HG03575 (cell line): ENCODE data around the gene THUMPD2.
"Not testable (repeated sequence)": the region's sequence is repeated elsewhere in the genome, so short reads cannot be mapped to it uniquely, and the experiment has no call there.

Experiments used
- ATAC-seq: cut with Tn5 transposase; IDR thresholded peaks from one replicate; pipeline ENCODE4 v1.9.1; 2021; ENCODE audit not compliant: unreplicated experiment, insufficient number of reproducible peaks, low FRiP score; ENCODE audit errors: extremely low read depth

THUMPD2 gene

DNA sequence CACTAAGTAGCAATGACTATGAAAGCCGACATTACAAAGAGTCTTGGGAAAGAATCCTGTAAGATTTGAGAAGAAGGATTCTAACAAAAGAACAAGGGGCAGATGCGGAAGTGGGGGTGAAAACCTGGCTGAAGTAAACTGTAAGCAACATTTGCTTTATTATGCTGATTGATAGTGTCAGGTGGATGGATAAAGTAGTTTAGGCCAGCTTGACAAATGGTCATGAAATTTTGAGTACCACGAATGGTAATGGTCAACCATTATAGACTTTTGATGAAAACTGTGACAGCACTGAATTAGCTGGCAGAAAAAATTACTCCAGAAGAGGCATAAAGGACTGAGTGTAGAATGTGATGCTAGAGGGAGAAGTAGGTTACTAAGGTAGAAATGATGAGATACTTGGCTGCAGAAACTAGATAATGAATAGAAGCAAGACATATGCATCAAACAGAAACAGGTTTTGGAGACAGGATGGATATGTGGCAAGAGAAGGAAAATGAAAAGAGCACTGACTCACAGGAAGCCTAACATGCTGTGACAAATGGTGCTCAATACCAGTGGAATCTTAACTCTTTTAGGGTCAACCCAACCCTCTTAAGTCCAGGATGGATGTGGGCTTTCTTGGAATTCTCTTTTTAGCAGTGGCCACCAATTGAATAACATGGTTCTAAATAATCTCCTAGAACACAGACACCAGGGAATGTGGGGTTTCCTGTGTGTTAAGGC, 6.8 kb downstream of the THUMPD2 start:
- ATAC-seq, result no peak

GRCh38 chr2:39762448-39762847, 16.6 kb downstream of the THUMPD2 start:
- no peak for ATAC-seq

DNA sequence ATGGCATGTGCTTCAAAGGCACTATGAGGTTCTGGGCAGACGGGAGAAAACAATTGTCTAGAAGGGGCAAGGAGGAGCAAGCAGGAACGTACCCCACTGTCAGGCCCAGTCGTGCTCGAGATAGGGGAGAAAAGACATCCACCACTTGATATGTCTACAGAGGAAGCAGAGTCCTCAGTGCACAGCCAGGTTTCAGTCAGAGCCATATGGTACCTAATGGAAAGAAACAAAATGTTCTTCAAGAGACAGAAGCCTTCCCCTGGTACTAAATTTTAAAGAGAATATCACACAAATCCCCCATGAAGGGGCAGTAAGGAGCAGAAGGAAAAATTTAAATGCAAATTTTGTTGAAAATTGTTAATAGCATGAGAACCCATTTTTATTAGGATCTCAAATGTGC, 21.9 kb downstream of the THUMPD2 start:
- ATAC-seq, result no peak

GRCh38 chr2:39755466-39755865, 23.6 kb downstream of the THUMPD2 start:
- ATAC-seq, result no peak

- ATAC-seq, result no peak
Observed at GRCh38 chr2:39743269-39743776, 35.7 kb downstream of the THUMPD2 start.

GRCh38 chr2:39741871-39742270, 37.2 kb downstream of the THUMPD2 start:
- no peak for ATAC-seq

DNA sequence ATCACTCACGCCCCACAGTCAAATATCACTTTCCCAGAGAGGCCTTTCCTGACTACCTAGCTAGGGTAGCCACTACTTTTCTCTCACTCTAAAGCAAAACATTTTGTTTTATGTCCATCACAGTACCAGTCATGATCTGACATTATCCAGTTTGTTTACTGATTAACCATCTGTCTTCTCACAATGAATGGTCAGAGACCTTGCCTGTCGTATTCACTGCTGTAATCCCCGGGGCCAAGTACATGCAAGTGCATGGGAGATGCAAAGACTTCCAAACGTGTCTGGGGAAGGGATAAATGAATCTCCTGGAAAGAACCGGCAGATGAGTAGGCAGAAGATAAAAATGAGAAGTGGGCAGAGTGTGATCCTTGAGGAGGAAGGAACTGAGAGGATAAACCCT, 39.7 kb downstream of the THUMPD2 start:
- ATAC-seq, result no peak

DNA sequence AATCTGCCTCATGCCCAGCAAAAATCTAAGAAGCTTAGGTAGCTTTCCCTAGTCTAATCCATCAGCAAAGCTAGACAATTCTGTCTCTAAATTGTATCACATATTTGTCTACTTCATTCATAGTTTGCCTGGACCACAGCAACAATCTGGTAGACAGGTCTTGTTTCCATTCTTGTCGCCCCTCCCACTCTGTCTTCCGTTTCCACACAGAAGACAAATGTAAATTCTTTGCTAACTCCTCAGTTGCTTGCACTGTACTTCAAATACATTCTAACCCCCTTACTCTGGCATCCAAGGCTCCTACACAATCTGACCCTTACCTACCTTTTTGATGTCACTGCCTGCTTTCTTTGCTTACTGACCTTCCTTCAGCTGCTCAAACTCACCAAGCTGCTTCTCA, 40.1 kb downstream of the THUMPD2 start:
- ATAC-seq, result no peak

DNA sequence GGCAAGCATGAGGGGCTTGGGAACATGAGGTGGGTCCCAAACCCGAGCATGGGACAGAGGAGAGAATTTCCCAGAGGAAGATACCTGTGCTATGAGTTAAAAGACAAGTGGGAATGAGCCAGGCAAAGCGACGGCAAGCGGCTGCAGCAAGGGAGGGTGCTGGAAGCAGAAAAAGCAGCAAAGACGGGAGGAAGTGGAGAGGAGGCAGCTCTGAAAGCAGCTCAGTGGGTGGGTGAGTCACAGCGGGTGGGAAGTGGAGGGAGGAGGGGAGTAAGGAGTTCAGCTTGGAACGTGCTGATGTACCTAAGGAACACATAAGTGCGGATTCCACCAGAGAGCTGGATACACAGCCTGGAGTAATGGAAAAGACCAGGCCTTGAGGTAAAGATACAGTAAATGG, 41.4 kb downstream of the THUMPD2 start:
- no peak for ATAC-seq

DNA sequence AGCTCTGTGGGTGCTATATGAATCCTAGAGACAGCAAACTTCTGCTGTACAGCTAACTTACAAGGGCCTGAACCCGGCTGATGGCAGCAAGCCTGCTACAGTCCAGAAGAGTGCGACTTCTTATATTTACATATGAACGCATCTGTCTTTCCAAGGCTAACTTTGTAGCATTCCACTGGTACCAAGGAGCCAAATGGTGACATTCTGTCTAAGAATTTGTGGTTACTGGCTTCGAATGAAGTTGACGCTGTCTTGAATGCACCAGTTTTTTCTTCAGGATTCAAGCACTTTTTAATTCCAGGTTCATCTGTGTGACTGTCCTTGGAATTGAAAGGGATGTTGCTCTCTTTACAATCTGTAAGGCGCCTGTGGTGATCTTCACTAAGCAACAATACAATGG, 42.4 kb downstream of the THUMPD2 start:
- no peak for ATAC-seq

- no peak for ATAC-seq
Observed at GRCh38 chr2:39735648-39736047, 43.4 kb downstream of the THUMPD2 start.

GRCh38 chr2:39734445-39734844, 44.6 kb downstream of the THUMPD2 start:
- no peak for ATAC-seq

- ATAC-seq, result no peak
Observed at GRCh38 chr2:39733070-39733674, 45.9 kb downstream of the THUMPD2 start.

- no peak for ATAC-seq
Observed at GRCh38 chr2:39732482-39732881, 46.6 kb downstream of the THUMPD2 start.

- ATAC-seq, result no peak
Observed at GRCh38 chr2:39731546-39731945, 47.5 kb downstream of the THUMPD2 start.

- ATAC-seq, result no peak
Observed at GRCh38 chr2:39730685-39731302, 48.3 kb downstream of the THUMPD2 start.

- no peak for ATAC-seq
Observed at GRCh38 chr2:39730276-39730675, 48.8 kb downstream of the THUMPD2 start.

DNA sequence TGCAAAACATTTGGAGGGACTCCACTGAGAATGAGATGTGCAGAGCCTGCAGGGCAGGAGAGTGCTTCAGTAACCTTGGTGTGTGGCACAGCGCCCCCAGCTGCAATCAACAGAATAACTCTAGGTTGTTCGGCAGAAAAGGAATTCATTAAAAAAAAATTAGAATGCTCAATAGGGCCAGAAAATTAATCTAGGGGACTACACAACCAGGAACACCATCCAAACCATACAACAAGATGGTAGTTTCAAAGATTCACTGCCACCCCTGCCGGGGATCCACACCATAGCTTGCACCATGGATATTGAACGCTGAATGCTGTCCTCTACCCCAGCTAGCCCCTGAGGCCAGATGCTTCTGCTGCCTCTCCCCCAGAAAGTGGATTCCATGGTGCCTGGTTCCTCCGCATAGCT, 50.1 kb downstream of the THUMPD2 start:
- ATAC-seq, result no peak

GRCh38 chr2:39728085-39728484, 51.0 kb downstream of the THUMPD2 start:
- ATAC-seq, result not testable (repeated sequence)

- no peak for ATAC-seq
Observed at GRCh38 chr2:39725401-39725800, 53.7 kb downstream of the THUMPD2 start.
